HG03439 (cell line): ENCODE results near the gene ITGAL.

ENCODE experiments used
- ATAC-seq: cut with Tn5 transposase; IDR thresholded peaks from one replicate; pipeline ENCODE4 v1.9.1; 2021; ENCODE audit warnings: mild to moderate bottlenecking, moderate library complexity; ENCODE audit not compliant: unreplicated experiment

The ITGAL gene

DNA sequence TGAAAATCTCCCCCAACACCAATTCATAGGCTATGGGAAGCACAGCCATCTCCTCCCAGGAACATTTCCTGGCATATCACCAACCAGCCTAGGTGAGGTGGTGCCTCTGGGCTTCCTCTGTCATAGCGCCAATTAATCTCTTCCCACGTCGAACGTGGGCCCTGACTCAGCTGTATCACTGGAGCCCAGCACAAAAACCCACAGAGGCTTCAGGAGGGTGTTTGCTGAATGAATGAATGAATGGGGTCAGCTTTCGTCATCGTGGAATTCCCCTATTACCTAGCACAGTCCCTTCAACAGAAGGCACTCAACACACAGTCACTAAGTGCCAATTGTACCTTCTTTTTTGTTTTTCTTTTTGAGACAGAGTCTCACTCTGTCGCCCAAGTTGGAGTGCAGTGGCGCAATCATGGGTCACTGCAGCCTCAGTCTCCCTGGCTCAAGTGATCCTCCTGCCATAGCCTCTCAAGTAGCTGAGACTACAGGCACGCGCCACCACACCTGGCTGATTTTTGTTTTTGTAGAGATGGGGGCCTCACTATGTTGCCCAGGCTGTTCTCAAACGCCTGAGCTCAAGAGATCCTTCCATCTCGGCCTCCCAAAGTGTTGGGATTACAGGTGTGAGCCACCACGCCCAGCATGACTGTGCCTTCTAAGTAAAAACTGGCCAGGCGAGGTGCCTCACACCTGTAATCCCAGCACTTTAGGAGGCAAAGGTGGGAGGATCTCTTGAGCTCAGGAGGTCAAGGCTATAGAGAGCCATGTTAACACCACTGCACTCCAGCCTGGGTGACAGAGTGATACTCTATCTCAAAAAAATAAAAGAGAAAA is 94.8 kb downstream of the ITGAL start:
- no peak for ATAC-seq

DNA sequence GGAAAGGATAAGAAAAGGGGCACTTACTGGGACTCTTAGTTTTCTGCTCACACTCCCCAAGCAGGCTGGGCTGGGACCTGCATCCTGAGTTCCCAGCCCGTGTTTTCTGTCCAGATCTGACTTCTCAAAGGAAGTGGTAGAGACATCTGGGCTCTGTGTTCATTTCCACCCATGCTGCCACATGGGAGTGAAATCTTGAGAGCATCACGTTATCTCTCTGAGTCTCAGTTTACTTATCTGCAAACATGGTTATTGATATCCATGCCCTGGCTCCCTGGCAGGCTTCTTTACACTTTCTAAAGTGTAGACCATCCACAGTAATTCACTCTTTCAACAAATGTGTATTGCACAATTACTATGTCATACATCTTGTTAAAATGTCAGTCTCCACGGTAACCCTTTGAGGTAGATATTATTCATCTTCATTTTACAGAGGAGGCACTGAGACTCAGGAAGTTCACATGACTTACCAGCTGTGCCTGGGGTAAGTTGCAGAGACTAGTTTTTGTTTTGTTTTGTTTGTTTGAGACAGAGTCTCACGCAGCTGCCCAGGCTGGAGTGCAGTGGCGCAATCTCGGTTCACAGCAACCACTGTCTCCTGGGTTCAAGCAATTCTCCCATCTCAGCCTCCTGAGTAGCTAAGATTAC is 95.6 kb downstream of the ITGAL start:
- ATAC-seq, result no peak

DNA sequence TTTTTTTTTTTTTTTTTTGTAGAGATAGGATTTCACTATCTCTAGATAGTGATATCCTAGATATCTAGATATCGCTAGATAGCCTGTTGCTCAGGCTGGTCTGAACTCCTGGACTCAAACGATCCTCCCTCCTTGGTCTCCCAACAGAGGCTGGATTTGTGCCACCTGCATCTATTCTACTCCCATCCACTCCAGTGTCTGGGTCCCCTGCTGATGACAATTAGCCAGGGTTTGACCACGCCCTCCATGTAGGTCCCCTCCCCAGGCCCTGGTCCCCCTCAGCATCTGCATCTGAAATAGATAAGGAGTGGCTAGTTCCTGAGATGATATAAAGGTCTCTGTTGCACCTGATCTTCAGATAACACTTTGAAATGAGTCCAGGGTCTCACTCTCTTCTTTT is 96.7 kb downstream of the ITGAL start:
- ATAC-seq, result no peak

DNA sequence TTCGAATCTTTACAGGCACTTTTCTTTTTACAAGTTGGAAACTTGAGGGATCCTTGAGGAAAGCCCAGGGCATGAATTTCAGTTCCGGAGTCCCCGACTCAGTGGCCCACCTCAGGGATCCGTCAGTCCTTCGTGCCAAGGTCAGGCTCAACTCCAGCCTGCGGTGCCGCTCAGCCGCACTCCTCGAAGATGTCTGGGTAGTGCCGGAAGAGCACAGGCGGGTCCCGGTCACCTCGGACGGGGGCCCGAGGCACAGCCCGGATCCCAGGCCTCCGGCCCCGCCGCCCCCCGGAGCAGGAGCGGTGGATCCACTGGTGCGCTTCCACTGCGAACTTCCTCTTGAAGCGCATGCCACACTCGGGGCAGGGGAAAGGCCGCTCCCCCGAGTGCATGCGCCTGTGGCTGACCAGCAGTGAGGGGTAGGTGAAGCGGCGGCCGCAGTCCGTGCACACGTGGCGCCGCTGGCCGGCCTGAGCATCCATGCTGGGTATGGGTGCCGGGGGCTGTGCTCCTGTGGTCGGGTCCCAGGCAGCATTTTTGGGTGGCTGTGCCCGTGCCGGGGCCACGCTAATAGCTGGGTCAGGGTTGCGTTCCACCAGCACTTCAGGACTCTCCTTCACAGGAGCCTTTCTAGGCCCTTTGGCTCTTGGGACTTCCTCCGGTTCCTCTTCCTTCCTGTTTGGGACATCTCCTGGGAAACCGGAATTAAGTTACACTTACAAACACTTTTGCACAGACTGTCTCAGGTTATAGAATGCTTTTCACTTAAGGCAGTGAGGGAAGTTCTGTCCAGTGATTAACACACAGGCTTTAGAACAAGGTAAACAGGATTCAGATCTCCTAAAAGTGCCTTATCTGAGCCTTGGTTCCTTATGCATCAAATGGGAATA is 97.4 kb downstream of the ITGAL start:
- ATAC-seq, result no peak

DNA sequence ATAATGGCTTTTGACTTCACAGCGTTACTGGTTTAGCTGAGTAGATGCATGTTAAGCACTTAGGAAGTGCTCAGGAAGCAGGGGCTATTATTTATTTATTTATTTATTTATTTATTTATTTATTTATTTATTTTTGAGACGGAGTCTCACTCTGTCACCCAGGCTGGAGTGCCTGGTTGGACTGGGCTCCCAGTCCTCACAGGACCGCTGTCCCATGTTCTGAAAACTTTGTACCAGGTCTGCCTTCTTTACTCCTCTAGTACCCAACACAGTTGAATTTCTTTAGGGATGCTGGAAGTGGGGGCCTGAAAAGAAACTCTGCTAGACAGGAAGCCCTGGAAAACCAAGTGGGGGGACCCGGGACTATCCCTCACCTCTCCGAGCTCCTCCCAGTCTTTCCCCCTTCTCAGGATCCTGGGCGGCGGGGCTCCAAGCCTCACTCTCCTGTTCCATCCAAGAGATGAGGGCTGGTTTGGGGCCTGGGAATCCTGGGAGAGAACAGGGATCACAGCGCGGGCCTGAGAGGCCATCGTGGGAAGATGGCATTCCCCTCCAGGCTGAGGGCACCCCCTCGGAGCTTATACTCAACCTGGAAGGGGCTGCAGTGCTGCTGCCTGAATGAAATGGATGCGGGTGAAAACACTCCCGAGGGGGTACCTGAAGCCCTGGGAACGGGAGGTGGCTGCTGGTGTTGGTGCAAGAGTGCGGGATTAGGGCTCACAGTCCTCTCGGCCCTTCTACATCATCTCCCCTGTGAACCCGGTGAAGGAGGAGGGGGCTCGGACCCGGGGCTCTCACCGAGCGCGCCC is 98.3 kb downstream of the ITGAL start:
- no peak for ATAC-seq

DNA sequence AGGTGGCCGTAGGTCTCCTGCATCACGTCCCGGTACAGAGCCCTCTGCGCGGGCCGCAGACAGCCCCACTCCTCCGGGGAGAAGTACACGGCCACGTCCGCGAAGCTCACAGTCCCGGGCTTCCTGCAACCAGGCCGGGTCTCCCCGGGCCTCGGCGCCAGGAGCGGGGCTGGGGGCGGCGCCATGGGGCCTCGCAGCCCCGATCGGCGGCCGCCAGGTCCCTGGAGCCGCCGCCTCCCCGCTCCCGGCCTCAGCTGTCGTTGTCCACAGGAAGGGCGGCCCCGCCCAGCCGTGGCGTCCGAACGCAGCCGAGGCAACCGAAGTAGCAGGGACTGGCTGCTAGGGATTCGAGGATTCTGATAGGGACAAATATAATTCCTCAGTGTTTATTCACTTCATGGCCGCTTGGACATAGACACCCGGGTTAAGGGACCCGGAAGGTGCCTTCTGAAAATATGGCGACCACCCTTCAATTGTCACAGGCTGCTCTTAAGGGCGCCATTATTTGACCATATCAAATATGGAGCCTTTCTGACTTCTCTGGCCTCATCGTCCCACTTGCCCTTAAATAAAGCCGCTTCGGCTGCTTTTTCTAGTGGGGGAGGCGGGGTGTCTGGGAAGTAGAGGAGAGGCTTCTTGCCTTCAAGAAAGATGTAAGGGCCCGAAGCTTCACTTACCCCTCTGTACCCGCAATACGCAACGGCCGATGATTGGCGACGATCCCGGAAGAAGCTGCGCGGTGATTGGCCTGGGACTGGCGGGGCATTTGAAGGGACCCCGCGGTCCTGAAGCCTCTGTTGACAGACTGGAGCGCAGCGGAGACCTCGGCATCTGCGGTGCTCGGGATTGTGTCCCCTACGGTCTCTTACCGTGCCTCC is 99.1 kb downstream of the ITGAL start, which contains the start of gene ZNF688:
Gene ZNF688, minus strand, starts transcription at position 270 of the 878 bp plus-strand sequence. Its CDS starts 85 bp downstream, at position 185.
- ATAC-seq, result peak; percentile 70
